Limb (tissue), 2 donors: Measurements from ENCODE around the gene WFDC10A.
"Not testable (repeated sequence)": the region's sequence is repeated elsewhere in the genome, so short reads cannot be mapped to it uniquely, and the experiment has no call there.

Source experiments
- DNase-seq, 2 donors: peaks; one replicate each; pipeline ENCODE4 v3.0.0-alpha.2; 2016; ENCODE audit errors: extremely low spot score in 2 of 2

The WFDC10A gene

DNA sequence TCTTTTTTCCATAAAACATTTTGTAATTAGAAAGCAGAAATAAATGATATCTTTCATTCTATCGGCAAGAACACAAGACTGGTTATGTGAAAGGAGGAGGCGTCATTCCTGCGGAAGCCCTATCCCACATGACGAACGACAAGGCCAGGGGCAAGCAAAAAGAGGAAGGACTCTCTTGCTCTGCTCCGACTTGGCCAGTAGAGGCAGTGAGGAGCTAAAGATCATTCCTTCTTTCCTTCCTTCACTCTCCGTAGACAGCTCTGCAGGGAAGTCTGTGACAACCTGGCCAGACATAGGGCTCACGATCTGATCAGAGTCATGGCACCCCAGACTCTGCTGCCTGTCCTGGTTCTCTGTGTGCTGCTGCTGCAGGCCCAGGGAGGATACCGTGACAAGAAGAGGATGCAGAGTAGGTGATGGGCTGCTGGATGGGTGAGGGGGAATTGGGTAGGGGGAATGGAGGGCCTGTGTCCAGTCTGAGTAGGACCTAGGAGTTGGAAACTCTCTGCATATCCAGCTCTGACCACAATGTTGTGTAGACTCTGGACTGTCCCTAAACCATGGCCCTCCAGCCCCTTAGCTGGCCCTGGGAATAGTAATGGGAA lies at the start of gene WFDC10A:
Gene WFDC10A (plus strand): TSS at position 244 of the 605 bp plus-strand sequence. CDS start 75 bp downstream, at position 319.
- peak; percentile 20 to 27 for DNase-seq

DNA sequence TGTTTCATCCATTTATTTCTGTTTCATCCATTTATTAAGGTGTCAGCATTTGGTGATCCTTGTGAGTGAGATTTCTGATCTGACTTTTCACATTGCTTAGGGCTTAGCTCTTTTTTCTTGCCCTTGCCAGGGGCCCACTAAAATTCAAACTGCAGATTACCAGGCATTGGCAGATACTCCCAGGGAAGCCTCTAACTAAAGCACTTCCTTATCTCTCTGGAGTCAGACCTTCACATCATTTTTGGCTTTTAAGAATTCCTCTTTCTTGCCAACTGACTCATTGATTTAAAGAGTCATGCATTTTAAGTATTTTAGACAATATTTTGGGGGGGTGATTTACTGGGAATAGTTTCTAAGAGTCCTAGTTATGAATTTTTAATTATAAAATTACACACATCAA lies 47.8 kb upstream of the WFDC10A start:
- DNase-seq, result no peak

DNA sequence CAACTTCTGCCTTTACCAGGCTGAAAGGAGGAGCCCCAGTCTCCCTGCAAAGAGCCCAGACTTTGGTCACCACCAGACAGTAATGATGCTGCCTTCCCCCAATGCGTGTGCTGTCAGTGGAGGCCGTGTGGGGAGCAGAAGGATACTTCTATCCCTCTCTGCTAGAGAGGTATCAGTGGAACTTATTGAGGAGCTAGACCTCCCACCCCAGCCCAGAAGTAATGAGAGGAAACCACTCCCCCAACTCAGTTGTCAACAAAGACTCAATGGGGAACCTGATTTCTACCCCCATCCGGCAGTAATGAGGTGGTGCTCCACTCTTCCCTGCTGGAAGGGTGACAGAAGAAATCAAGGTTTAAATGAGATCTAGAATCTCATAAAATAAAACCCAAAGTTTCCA lies 46.0 kb upstream of the WFDC10A start:
- no peak for DNase-seq

DNA sequence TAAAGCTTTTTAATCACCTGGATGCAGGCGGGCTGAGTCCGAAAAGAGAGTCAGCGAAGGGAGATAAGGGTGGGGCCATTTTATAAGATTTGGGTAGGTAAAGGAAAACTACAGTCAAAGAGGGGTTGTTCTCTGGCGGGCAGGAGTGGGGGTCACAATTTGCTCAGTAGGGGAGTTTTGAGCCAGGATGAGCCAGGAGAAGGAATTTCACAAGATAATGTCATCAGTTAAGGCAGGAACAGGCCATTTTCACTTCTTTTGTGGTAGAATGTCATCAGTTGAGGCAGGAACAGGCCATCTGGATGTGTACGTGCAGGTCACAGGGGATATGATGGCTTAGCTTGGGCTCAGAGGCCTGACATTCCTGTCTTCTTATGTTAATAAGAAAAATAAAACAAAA lies 45.2 kb upstream of the WFDC10A start:
- not testable (repeated sequence) for DNase-seq

DNA sequence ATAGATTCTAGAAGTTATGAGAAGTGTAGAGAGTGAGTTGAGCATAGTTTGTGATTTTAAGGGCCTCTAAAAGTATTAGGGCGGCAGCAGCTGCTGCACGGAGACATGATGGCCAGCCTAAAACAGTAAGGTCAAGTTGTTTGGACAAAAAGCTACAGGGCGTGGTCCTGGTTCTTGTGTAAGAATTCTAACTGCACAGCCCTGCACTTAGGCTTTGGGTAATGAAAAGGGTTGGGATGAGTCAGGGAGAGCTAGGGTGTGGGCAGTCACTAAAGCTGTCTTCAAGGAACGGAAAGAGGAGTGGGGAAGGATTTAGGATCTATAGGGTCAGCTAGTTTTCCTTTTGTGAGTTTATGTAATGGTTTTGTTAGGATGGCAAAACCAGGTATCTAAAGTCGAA lies 43.6 kb upstream of the WFDC10A start:
- not testable (repeated sequence) for DNase-seq

DNA sequence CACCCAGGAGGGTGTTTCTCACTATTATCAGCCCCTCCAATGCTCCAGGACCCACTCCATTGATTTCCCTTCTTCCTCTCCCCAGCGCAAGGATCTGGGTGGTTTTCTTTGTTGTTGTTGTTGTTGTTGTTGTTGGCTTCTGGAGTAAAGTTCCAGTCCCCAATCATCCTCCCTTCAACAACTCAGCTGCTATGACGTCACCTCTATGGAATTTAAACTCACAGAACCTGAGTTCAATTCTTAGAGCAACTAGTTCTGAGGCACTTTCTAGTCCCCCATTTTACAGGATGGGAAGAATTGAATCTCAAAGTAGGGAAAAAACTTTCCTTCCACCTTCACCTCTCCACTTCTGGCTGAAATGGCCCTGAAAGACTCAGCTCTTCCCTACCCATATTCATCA lies 40.7 kb upstream of the WFDC10A start:
- DNase-seq, result no peak

DNA sequence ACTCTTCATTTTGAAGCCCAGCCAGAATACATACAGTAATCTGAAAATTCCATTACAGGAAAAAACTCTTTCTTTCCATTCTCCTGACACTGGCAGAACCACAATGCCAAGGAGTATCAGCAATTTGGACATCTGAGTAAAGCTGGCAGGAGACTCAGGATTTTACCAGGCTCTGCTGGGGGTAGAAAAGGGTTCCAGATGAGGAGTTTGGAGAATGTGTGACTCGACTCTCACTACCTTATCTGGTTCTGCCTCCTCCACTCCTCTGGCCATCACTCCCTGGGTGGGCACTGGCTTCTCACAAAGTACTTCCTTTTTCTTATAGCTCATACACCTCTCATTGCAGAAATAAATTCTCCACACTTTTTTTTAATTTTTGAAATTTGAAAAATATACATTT lies 39.8 kb upstream of the WFDC10A start:
- DNase-seq, result no peak

DNA sequence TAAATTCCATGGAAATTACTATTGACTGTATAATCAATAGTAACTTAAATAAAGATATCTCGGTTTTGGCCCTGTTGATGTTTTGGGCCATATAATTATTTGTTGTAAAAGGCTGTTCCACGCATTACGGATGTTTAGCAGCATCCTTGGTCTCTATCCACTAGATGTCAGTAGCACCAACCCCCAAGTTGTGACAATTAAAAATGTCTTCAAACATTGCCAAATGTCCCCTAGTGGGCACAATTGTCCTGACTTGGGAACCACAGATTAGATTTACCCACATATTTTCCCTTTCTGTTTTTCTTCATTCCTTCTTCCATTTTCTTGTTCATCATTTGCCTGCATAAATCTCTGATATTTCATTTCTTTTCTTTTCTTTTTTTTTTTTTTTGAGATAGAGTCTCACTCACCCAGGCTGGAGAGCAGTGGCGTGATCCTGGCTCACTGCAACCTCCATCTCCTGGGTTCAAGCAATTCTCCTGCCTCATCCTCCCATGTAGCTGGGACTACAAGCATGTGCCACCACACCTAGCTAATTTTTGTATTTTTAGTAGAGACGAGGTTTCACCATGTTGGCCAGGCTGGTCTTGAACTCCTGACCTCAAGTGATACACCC lies 36.9 kb upstream of the WFDC10A start:
- no peak for DNase-seq

DNA sequence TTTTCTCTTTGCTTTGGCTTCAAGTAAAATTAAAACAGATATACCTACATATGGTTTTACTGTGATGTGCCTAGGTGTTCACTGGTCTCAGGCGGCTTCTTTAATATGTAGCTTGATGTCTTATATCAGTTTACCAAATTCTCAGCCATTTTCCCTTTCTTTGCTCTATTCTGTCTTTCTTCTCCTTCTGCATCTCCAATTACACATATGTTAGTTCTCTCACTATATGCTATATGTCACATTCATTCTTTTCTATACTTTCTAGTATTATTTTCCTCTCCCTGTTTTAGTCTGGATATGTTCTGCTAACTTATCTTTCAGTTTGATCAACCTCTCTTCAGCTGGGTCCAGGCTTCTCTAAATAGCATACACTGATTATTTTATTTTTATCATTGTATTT lies 36.0 kb upstream of the WFDC10A start:
- no peak for DNase-seq

DNA sequence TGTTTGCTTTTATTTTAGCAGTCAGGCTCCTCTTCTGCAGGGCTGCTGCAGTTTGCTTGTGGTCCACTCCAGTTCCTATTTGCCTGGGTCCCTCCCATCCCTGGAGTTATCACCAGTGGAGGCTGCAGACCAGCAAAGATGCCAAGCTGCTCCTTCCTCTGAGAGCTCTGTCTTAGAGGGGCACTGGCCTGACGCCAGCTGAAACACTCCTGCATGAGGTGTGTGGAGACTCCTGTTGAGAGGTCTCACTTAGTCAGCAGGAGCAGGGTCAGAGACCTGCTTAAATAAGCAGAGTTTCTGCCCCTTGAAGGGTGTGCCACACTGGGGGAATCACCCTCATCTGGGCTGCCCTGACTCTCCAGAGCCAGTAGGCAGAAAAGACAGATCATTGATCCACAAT lies 34.3 kb upstream of the WFDC10A start:
- no peak for DNase-seq

DNA sequence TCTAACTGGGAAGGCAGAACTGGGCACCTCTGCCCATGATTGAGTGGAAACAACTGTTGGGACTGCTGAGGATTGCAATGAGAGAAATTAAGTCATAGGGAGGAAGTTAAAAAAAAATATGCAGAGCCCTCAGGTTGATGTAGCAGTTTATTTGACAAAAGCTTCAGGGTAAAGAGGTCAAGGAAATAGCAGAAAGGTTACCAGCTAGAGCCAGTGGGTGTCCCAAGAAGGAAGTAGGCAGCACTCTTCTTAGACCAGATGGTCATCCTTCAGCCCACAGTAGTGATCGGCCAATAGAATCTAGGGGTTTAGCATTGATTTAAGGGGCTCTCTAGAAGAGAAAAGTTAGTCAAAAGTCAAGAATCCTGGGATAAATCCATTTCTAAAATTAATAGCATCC lies 21.7 kb upstream of the WFDC10A start:
- no peak for DNase-seq

DNA sequence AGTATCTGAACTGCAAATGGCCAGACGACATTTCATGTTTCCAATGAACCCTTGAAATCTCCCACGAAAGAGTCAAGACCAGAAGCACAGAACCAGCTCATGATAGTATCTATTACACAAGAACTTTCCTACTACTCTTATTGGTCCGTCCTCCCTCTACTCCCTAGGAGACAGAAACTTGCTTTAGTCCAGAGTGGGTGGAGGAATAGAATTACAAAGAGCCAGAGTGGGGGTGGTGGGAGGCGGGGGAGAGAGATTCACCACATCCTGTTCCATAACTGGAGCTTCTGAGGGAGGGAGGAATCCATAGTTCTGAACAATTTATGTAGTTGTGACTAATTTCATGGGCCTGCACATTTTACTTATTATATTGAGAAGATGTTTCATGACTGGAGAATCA lies 18.5 kb upstream of the WFDC10A start:
- DNase-seq, result no peak

DNA sequence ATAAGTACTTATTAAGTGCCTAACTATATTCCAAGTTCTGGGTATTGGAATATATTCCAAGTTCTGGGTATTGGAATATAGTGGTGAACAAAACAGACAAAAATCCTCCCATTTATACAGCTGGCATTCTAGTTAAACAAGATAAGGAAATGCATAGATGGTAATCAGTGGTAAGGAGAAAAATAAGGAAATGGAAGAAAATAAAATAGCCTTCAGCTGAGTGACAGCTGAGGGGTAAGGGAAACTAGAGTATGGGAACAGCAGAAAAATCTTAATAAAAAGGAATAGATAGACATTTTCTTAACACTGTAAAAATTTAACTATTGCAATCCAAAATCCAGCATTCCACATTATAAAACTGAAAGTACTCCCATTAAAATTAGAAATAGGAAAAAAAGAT lies 17.2 kb upstream of the WFDC10A start:
- no peak for DNase-seq

DNA sequence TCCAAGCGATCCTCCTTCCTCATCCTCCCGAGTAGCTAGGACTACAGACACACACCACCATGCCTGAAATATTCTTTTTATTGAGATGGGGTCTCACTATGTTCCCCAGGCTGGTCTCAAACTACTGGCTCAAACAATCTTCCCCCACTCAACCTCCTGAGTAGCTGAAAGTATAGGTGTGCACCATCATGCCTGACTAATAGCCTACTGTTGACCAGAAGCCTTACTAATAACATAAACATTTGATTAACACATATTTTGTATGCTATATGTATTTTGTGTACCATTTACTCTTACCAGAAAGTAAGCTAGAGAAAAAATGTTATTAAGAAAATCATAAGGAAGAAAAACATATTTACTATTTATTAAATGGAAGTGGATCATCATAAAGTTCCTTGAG lies 11.9 kb upstream of the WFDC10A start:
- DNase-seq, result no peak

DNA sequence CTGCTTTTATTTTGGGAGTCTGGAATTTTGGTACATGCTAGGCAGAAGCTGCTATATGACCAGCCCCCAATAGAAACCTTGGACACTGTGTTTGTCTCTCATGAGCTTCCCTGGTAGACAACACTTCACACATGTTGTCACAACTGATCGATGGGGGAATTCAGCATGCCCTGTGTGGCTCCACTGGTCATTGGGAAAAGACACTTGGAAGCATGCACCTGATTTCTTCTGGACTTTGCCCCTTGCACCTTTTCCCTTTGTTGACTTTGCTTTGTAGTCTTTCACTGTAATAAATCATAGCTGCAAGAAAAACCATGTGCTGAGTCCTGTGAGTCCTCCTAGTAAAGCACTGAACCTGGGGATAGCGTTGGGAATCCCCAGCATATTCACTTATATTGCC lies 7.9 kb upstream of the WFDC10A start:
- DNase-seq, result no peak

DNA sequence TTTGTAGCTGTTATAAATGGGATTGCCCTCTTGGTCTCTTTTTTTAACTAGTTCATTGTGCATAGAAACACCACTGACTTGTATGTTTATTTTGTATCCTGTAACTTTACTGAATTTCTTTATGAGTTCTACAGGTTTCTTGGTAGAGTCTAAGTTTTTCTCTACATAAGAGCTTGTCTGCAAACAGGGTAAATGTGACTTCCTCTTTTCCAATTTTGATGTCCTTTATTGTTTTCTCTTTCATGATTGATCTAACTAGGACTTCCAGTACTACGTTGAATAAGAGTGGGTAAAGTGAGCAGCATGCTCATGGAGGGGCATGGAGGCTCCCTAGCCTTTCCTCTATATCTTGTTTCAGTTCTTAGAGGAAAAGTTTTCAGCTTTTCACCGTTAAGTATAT lies 3.0 kb upstream of the WFDC10A start:
- DNase-seq, result no peak

DNA sequence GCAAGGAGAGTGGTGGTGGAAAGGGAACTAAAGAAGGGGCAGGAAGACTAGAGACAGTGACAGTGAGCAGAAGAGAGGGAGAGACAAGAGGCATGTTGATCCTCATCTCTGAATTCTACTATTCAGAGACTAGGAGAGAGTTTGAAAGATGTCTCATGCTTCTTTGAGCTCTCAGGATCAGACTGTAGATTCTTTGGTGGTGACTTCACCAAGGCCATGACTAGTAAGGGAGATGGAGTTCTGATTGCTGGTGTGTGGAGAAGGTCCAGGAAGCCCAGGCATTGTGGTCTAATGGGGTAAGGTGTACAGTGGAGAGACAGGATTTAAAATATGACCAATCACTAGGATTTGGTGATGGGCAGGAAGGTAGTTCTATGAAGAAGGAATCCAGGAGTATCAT lies 832 bp downstream of the WFDC10A start:
- DNase-seq, result no peak

DNA sequence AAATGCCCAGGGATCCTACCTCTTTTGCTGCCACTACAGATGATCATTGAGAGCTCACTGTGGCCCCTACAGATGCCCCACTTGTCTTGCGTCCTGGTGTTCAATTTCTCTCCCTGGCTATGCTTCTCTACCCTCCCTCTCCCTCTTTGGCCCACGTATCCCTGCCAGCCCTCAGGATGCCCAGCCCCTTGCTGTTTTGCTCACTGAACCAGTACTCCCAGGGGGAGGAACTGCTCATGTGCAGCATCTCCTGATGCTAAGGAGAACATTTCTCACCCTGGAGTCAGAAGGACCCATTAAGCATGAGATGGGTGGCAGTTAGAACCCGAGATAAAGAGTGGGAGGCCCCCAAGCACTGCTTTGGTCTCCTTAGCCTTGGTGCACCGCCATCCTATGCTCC lies 1.6 kb downstream of the WFDC10A start, which contains the start of gene WFDC9:
Gene WFDC9 (minus strand): TSS at position 101 of the 400 bp plus-strand sequence. CDS start 21,103 bp downstream, outside the sequence.
- no peak for DNase-seq

DNA sequence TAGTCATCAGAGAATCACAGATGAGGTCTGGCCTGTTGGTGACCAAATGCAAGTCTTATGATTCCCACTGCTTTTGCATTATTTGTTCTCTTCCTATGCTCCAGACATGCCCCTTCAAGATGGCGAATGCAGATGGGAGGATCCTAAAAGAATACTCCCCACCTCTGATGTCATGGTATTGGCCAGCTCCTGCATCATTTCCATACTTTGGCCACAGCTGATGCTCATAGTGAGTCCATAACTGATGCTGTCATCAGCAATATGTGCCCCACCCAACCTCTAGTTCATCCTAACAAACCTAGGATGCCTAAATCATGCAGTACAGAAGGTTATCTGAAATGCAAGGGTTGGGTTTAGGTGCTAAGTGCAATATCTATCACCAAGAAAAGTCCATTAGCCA lies 7.0 kb downstream of the WFDC10A start:
- no peak for DNase-seq

DNA sequence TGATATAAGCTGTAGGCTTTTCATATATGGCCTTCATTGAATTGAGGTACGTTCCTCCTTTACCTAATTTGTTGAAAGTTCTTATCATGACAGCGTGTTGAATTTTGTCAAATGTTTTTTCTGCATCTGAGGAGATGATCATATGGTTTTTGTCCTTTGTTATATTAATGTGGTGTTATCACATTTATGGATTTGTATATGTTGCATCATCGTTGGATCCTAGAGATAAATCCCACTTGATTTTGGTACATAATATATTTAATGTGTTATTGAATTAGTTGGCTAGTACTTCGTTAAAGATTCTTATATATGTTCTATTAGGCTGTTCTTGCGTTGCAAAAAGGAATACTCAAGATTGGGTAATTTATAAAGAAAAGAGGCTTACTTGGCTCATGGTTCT lies 10.1 kb downstream of the WFDC10A start:
- no peak for DNase-seq

DNA sequence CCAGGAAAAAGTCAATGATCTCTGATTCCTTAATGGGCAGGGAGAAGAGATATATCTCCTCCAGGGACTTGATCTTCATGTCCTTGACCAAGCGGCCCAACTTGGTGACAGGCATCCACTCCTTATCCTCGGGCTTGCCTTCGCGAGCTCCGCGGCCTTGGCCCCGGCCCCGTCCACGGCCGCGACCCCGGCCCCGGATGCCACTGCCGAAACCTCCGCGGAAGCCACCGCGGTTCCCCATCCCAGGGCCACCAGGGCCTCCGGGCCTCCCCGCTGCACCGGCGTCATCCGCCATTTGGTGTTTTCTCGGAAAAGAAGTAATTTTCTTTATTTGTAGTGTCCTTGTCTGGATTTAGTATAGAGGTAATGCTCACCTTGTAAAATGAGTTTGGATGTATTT lies 11.5 kb downstream of the WFDC10A start:
- not testable (repeated sequence) for DNase-seq

DNA sequence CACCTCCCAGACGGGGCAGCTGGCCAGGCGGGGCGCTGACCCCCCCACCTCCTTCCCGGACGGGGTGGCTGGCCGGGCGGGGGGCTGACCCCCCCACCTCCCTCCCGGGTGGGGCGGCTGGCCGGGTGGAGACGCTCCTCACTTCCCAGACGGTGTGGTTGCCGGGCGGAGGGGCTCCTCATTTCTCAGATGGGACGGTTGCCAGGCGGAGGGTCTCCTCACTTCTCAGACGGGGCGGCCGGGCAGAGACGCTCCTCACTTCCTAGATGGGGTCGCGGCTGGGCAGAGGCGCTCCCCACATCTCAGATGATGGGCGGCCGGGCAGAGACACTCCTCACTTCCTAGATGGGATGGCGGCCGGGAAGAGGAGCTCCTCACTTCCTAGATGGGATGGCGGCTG lies 16.3 kb downstream of the WFDC10A start:
- not testable (repeated sequence) for DNase-seq

DNA sequence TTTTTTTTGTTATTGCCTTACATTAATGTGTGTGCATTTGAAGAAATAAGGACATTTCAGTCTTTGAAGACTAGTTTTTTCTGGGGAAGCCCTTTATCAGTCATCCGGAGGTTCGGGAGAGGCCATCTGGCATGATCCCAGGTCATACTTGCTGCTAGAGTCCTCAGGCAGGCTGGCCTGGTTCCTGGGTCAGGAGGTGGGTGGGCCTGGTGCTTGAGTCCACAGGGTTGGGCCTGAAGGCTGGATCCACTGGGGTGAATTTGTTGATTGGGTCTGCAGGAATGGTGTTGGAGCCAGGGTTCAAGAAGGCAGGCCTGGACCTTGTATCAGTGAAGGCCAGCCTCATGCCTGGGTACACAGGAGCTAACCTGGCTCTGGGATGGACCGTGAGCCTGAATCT lies 17.3 kb downstream of the WFDC10A start:
- DNase-seq, result no peak
